Hematopoietic multipotent progenitor cell treated with erythropoietin and hydrocortisone succinate and interleukin-3 and kit ligand, for 4 days (in vitro differentiated cells): ENCODE data around the gene RRBP1.

Experiments used
- DNase-seq: peaks from one replicate; pipeline ENCODE4 v3.0.0-alpha.2; 2015

Gene RRBP1

GRCh38 chr20:17682103-17682888 is at the start of gene RRBP1:
TSS of gene RRBP1 (minus strand) at chr20:17682242. CDS start at chr20:17660507, 21,735 bp downstream.
- DNase-seq, result peak; percentile 99

GRCh38 chr20:17731233-17731632 is 49.2 kb upstream of the RRBP1 start:
- no peak for DNase-seq

- DNase-seq, result no peak
These were observed 48.0 kb upstream of the RRBP1 start for GRCh38 chr20:17730071-17730470.

GRCh38 chr20:17728074-17728473 is 46.0 kb upstream of the RRBP1 start:
- no peak for DNase-seq

- DNase-seq, result no peak
These were observed 45.3 kb upstream of the RRBP1 start for GRCh38 chr20:17727351-17727750.

GRCh38 chr20:17726902-17727301 is 44.9 kb upstream of the RRBP1 start:
- DNase-seq, result no peak

GRCh38 chr20:17725094-17725835 is 43.2 kb upstream of the RRBP1 start:
- no peak for DNase-seq

- DNase-seq, result no peak
These were observed 41.3 kb upstream of the RRBP1 start for GRCh38 chr20:17723301-17723691.

- no peak for DNase-seq
These were observed 40.7 kb upstream of the RRBP1 start for GRCh38 chr20:17722493-17723300.

GRCh38 chr20:17721802-17722486 is 39.9 kb upstream of the RRBP1 start:
- peak; percentile 51 for DNase-seq

GRCh38 chr20:17720755-17721154 is 38.7 kb upstream of the RRBP1 start:
- DNase-seq, result no peak

- DNase-seq, result no peak
These were observed 34.3 kb upstream of the RRBP1 start for GRCh38 chr20:17716331-17716730.

GRCh38 chr20:17715075-17715474 is 33.0 kb upstream of the RRBP1 start:
- DNase-seq, result no peak

- DNase-seq, result no peak
These were observed 32.6 kb upstream of the RRBP1 start for GRCh38 chr20:17714597-17714996.

GRCh38 chr20:17712708-17713107 is 30.7 kb upstream of the RRBP1 start:
- no peak for DNase-seq

- DNase-seq, result no peak
These were observed 30.2 kb upstream of the RRBP1 start for GRCh38 chr20:17712201-17712600.

- no peak for DNase-seq
These were observed 29.2 kb upstream of the RRBP1 start for GRCh38 chr20:17711267-17711627.

GRCh38 chr20:17710379-17711266 is 28.6 kb upstream of the RRBP1 start:
- peak; percentile 39 for DNase-seq

- no peak for DNase-seq
These were observed 27.6 kb upstream of the RRBP1 start for GRCh38 chr20:17709361-17710293.

- no peak for DNase-seq
These were observed 26.8 kb upstream of the RRBP1 start for GRCh38 chr20:17708675-17709360.
